Hepatocyte (in vitro differentiated cells): ENCODE measurements around the gene DOCK3. TPM values are rescaled to one million over a fixed set of nuclear protein-coding genes. Genes with fewer than 3 reads are reported as not detected.

Experiments used
- DNase-seq: peaks from one replicate; pipeline ENCODE4 v3.0.0-alpha.2; 2016; ENCODE audit warnings: low spot score
- H2AFZ ChIP-seq: fragments of 200-600 bp; sonication (generic); 2 replicates; pipeline ENCODE4 v1.6.0; 2016; ENCODE audit warnings: antibody characterized with exemption, mild to moderate bottlenecking
- H3K27ac ChIP-seq: fragments of 200-600 bp; sonication (generic); 2 replicates; pipeline ENCODE4 v1.5.1; 2016; ENCODE audit warnings: mild to moderate bottlenecking
- H3K27me3 ChIP-seq: fragments of 200-600 bp; sonication (generic); 2 replicates; pipeline ENCODE4 v1.6.1; 2016
- H3K36me3 ChIP-seq: fragments of 200-600 bp; sonication (generic); replicated peaks from 2 replicates; pipeline ENCODE4 v1.5.1; 2016; ENCODE audit warnings: low read depth; ENCODE audit not compliant: insufficient read depth
- H3K4me1 ChIP-seq: fragments of 200-600 bp; sonication (generic); 2 replicates; pipeline ENCODE4 v1.5.1; 2016; ENCODE audit warnings: mild to moderate bottlenecking, moderate library complexity; ENCODE audit not compliant: insufficient read depth
- H3K4me2 ChIP-seq: fragments of 200-600 bp; sonication (generic); 2 replicates; pipeline ENCODE4 v1.6.0; 2016
- H3K4me3 ChIP-seq: fragments of 200-600 bp; sonication (generic); 2 replicates; pipeline ENCODE4 v1.5.1; 2016; ENCODE audit warnings: mild to moderate bottlenecking
- H3K79me2 ChIP-seq: fragments of 200-600 bp; sonication (generic); 2 replicates; pipeline ENCODE4 v1.6.0; 2017; ENCODE audit warnings: mild to moderate bottlenecking
- H3K9me2 ChIP-seq: fragments of 200-600 bp; sonication (generic); replicated peaks from 2 replicates; pipeline ENCODE4 v1.6.0; 2017; ENCODE audit warnings: mild to moderate bottlenecking; ENCODE audit not compliant: insufficient read depth
- H3K9me3 ChIP-seq: fragments of 200-600 bp; sonication (generic); 2 replicates; pipeline ENCODE4 v1.5.1; 2016; ENCODE audit warnings: low read depth, mild to moderate bottlenecking
- H4K20me1 ChIP-seq: fragments of 200-600 bp; sonication (generic); 2 replicates; pipeline ENCODE4 v1.6.0; 2016; ENCODE audit warnings: mild to moderate bottlenecking; ENCODE audit not compliant: insufficient read depth, poor library complexity, severe bottlenecking
- CTCF ChIP-seq: fragments of 200-600 bp; sonication (generic); IDR thresholded peaks from 2 replicates; pipeline ENCODE4 v1.5.1; 2016; ENCODE audit warnings: antibody characterized with exemption, mild to moderate bottlenecking; ENCODE audit not compliant: poor library complexity
- EZH2 ChIP-seq: fragments of 200-600 bp; sonication (generic); IDR thresholded peaks from 2 replicates; pipeline ENCODE4 v1.6.1; 2016; ENCODE audit warnings: antibody characterized with exemption, mild to moderate bottlenecking, borderline replicate concordance
- EZH2phosphoT487 ChIP-seq: fragments of 200-600 bp; sonication (generic); IDR thresholded peaks from one replicate; pipeline ENCODE4 v1.6.1; 2018; ENCODE audit warnings: antibody characterized with exemption, mild to moderate bottlenecking, low read depth, moderate library complexity; ENCODE audit not compliant: unreplicated experiment, severe bottlenecking
- WGBS: methylation state at CpG from one replicate; pipeline ENCODE4 v1.1.6; 2016; ENCODE audit warnings: low lambda C conversion rate; ENCODE audit errors: missing lambda C conversion rate; 5-methylcytosine and 5-hydroxymethylcytosine counted together
- polyA plus RNA-seq: library from polyadenylated mRNA; unstranded; fragments of >200 nt; fragmentation: Nextera tagmentation; extraction: Ambion mirVana; gene quantifications from 2 replicates; pipeline ENCODE4 v1.2.1, GENCODE V29; 2016
- total RNA-seq: library from RNA; depleted of rRNA; stranded (reverse); fragments of >200 nt; gene quantifications from 2 replicates; pipeline ENCODE4 v1.2.3, GENCODE V29; 2014

DOCK3 gene
- total and polyA plus RNA-seq, 2 experiments from 2014 or later, result 0.77 to 1.6 TPM

GRCh38 chr3:51274052-51274451, 599.3 kb downstream of the DOCK3 start:
- Histone ChIP-seq H3K36me3 (no peaks in the 10 kb centered on the region), H3K27ac (no peak overlapping the region), H3K4me1 (no peaks in the 10 kb centered on the region), H3K79me2 (no peaks in the 10 kb centered on the region), H3K27me3 (no peaks in the 10 kb centered on the region), H2AFZ (no peak overlapping the region), H3K9me2 (no peaks in the 10 kb centered on the region), H4K20me1 (no peaks in the 10 kb centered on the region), H3K9me3 (no peaks in the 10 kb centered on the region), H3K4me3 (no peak overlapping the region), H3K4me2 (no peak overlapping the region)
- peak; percentile 22 for DNase-seq
- WGBS, result 61% methylated on average over 2 of the region's 2 CpGs
- TF ChIP-seq EZH2phosphoT487, result no peak
- no peak for TF ChIP-seq EZH2
- TF ChIP-seq CTCF, result no peak

- H3K27ac ChIP-seq, result no peak overlapping the region
- no peaks in the 10 kb centered on the region for H4K20me1 ChIP-seq
- no peaks in the 10 kb centered on the region for H3K4me1 ChIP-seq
- no peak overlapping the region for H3K4me3 ChIP-seq
- 72% methylated on average over 5 of the region's 5 CpGs for WGBS
- no peak overlapping the region for H2AFZ ChIP-seq
- no peaks in the 10 kb centered on the region for H3K36me3 ChIP-seq
- DNase-seq, result no peak
- H3K9me3 ChIP-seq, result no peaks in the 10 kb centered on the region
- no peaks in the 10 kb centered on the region for H3K79me2 ChIP-seq
- H3K27me3 ChIP-seq, result no peaks in the 10 kb centered on the region
- no peak overlapping the region for H3K4me2 ChIP-seq
- TF ChIP-seq EZH2 (no peak), EZH2phosphoT487 (no peak), CTCF (no peak)
- no peaks in the 10 kb centered on the region for H3K9me2 ChIP-seq
These were observed 600.5 kb downstream of the DOCK3 start for GRCh38 chr3:51275111-51275805.

- no peaks in the 10 kb centered on the region for H3K79me2 ChIP-seq
- H3K4me3 ChIP-seq, result no peak overlapping the region
- H3K27ac ChIP-seq, result no peak overlapping the region
- H3K4me2 ChIP-seq, result no peak overlapping the region
- no peaks in the 10 kb centered on the region for H3K4me1 ChIP-seq
- no peaks in the 10 kb centered on the region for H4K20me1 ChIP-seq
- H3K27me3 ChIP-seq, result no peaks in the 10 kb centered on the region
- no peaks in the 10 kb centered on the region for H3K9me3 ChIP-seq
- H3K9me2 ChIP-seq, result no peaks in the 10 kb centered on the region
- TF ChIP-seq EZH2phosphoT487 (no peak), CTCF (no peak), EZH2 (no peak)
- H3K36me3 ChIP-seq, result no peaks in the 10 kb centered on the region
- no peak overlapping the region for H2AFZ ChIP-seq
- no peak for DNase-seq
- 83% methylated on average over 1 of the region's 1 CpG for WGBS
These were observed 601.3 kb downstream of the DOCK3 start for GRCh38 chr3:51276046-51276445.
